ENCODE measurements around the gene AKT2.

The AKT2 gene

DNA sequence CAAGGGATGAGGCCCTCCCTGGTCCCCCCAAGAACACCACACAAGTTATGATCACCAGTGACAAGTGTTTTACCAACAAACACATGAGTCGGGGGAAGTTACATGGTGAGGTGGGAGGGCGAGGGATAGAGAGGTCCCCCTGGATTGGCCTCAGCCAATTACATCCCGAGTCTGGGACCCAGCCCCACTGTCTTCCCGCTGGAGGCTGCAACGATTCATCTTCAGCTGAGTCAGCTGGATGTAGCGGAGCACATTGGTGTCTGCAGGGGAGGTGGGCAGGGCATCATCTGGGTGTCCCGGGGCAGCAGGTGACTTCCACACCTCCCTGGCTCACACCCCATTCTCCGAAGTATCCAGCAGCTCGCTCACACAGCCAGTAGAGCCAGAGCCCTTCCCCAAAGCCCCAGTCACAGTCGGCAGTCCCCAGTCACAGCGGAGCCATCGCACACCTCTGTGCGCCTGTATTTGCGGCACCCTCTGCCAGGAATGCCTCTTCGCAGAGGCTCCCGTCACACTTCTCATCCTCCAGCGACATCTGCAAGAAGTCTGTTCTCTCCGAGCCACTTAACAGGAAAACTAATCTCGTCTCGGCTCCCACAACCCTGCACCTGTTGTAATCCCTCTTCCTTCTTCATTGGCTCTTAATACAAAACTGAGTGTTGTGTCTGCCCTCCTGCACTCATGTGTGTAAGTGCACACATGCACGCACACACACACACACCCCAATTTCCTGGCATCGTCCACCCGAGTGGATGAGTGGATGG is 69.0 kb downstream of the AKT2 start:
- DNase-seq: no peak

- no peak for DNase-seq
Observed at GRCh38 chr19:40214936-40215335, 70.2 kb downstream of the AKT2 start.

DNA sequence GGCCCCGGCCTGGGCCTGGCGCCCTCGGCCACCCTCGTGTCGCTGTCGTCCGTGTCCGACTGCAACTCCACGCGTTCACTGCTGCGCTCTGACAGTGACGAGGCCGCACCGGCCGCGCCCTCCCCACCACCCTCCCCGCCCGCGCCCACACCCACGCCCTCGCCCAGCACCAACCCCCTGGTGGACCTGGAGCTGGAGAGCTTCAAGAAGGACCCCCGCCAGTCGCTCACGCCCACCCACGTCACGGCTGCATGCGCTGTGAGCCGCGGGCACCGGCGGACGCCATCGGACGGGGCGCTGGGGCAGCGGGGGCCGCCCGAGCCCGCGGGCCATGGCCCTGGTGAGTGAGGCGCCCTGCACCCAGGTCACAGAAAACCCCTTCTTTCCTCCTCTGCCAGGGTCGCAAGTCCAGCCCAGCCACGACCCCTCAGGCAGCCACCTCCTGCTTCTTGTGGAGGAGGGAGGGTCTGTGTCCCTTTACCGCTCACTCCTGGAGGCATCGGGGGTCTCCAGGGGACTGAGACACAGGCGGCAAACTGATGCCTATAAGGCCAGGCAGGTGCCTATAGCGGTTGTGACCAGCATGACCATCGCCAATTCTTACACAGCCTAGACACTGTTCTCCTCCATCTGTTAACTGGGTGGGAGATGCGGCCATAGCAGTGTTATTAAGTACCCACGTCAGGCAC is 71.1 kb downstream of the AKT2 start:
- no peak for DNase-seq

- DNase-seq: no peak
Observed at GRCh38 chr19:40213251-40213829, 71.8 kb downstream of the AKT2 start.

- no peak for DNase-seq
Observed at GRCh38 chr19:40210889-40211288, 74.3 kb downstream of the AKT2 start.

GRCh38 chr19:40208602-40209001 is 76.5 kb downstream of the AKT2 start:
- no peak for DNase-seq

GRCh38 chr19:40205760-40206159 is 79.4 kb downstream of the AKT2 start:
- no peak for DNase-seq

- no peak for DNase-seq
Observed at GRCh38 chr19:40204381-40204780, 80.8 kb downstream of the AKT2 start.

DNA sequence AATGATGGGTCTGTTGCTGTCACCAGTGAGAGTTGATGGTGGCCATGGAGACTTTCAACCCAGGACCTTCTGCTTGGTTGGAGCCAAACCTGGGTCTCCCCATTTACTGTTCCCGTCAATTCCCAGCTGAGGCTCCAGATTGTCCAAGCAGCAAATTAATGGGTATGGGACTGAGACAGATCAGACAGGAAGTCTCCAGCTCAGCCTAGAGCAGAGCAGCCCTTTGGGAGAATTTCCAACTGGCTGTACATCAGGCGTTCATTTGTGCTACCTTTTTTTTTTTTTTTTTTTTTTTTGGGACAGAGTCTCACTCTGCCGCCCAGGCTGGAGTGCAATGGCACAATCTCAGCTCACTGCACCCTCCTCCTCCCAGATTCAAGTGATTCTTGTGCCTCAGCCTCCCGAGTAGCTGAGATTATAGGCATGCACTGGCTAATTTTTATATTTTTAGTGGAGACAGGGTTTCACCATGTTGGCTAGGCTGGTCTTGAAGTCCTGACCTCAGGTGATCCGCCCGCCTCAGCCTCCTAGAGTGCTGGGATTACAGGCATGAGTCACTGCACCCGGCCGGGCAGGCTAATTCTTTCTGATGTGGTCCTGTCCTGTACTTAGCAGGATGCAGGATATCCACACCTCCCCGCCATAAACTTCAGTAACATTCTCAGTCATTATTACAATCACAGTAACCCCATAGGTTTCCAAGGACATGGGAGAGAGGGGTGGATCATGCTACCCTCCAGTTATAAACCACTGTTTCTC is 84.6 kb downstream of the AKT2 start:
- no peak for DNase-seq

- no peak for DNase-seq
Observed at GRCh38 chr19:40198272-40198990, 86.7 kb downstream of the AKT2 start.

DNA sequence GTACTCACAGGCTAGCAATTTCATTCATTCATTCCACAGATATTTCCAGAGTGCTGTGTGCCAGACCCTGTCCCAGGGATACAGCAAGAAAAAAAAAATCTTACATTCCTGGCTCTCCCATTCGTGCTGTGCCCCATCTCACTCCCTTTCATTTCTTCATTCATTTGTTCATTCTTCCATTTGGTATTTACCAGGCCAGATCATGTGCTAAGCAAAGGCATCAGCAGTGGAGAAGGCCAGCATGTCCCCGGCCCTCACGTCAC is 91.6 kb downstream of the AKT2 start:
- DNase-seq: no peak

DNA sequence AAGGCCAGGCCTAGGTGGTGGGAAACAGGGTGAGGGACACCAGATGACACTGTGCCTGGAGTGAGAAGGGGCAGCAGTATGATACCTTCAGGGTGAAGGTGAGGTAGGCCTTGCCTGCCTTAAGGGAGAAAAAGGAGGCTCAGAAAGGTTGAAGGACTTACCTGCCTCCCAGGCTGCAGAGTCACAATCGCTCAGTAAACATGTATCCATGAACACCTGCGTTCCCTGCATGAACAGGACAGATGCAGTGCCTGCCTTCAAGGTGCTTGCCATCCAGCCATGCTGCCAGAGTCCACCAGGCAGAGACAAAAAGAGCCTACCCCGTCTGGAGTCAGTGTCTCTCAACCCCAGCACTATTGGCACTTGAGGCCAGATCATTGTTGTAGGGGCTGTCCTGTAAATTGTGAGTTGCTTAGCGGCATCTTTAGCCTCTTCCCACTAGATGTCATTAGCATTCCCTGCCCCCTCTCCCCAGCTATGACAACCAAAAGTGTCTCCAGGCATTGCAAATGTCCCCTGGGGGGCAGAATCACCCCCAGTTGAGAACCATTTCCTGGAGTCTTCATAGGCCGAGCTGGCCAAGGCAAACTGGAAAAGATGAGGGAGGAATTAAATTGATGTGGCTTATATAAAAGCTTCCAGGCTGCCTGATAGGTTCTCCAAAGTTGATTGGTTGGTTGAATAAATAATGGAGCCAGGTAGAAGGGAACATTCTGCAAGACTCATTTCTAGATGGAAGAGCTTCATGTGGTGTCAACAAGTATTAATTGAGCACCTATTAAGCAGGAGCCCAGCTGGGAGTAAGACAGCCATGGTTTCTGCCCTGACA is 92.2 kb downstream of the AKT2 start:
- no peak for DNase-seq

- DNase-seq: peak; percentile 26
Observed at GRCh38 chr19:40191836-40192646, 93.1 kb downstream of the AKT2 start.

DNA sequence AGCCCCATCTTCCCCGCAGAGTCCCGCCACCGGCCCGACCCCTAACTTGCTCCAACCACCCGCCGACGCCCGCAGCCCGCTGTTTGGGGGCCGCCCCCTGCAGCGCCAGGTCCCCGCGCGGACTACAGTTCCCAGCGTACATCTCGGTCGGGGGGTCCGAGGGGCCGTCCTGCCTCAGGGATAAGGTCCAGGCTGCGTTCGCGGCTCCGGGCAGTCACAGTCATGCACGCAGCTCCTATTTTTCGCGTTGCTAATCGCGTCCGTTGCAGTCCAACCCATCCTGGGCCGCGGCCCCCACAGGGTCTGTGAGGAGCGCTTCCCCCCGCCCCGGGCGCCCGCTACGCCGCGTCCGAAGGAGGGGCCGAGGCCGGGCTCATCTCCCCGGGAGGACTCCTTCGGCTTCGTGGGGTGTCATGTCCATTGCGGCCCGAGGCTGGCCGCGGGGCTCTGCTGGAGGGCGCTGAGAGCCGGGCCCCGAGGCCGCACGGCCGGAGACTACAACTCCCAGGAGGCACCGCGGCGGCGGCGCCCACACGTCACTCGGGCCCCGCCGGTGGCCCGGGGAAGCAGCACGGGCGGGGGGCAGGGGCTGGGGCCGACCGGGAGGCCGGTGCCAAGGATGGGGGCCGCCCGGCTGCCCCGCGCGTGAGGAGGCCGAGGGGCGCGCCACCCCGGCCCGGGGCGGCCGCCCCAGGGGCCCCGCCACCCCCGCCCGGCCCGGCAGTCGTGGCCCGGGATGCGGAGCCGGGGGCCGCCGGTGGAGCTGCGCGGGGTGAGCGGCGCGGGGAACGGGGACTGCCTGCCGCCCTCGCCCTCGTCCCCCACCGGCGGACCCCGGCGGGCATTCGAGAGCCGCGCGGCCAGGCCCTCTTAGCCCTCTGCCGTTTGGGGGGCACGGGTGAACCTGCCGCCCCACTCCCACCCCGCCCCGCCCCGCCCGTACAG is 94.0 kb downstream of the AKT2 start, which contains the start of gene MAP3K10:
Gene MAP3K10, plus strand, starts transcription at position 536 of the 945 bp plus-strand sequence. CDS start 606 bp downstream, outside the sequence.
- peak; percentile 80 for DNase-seq

- no peak for DNase-seq
Observed at GRCh38 chr19:40184273-40184672, 100.9 kb downstream of the AKT2 start.
